ENCODE measurements around the gene TMSB10.

DNA sequence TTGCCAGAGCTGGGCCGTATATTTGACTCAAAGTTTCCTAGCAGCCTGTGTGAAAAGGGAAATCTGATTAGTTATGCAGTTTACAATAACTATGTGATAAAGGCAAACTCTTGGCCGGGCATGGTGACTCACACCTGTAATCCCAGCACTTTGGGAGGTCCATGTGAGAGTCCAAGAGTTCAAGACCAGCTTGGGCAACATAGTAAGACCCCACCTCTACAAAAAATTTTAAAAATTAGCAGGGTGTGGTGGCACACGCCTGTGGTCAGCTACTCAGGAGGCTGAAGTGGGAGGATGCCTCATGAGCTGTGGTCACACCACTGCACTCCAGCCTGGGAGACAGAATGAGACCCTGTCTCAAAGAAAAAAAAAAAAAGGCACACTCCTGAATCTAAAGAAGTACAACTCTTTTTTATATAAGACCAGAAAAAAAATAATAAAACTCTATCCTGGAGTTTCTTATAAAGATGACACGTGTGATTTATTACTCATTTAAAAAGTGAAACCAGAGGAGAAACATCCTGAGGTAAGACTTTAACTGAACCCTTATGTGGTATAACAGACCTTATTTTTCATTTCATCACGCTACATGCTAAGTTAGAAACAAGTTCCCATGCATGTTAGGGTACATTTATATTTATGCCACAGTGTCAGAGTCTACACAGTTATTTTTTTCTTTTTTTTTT, 32.9 kb downstream of the TMSB10 start:
- no peak for TF ChIP-seq EZH2 (IDR thresholded peaks at IDR 0.05; ENCODE audit: low read length, missing control alignments)
- TF ChIP-seq CTCF (conservative IDR thresholded peaks at IDR 0.05 in 1 of 2, IDR thresholded peaks at IDR 0.05 in 1 of 2; ENCODE audit: low read depth in 1 of 2, low read length in 2 of 2): no peak
